ENCODE measurements around the gene NR2F1-AS1. TPM values are rescaled to one million over a fixed set of nuclear protein-coding genes. Genes with fewer than 3 reads are reported as not detected.

NR2F1-AS1 gene
- polyA plus RNA-seq, 1 donor (not counting 4 experiments of a cell fraction or from before 2014, with no cell fraction given) = 0.25 TPM

DNA sequence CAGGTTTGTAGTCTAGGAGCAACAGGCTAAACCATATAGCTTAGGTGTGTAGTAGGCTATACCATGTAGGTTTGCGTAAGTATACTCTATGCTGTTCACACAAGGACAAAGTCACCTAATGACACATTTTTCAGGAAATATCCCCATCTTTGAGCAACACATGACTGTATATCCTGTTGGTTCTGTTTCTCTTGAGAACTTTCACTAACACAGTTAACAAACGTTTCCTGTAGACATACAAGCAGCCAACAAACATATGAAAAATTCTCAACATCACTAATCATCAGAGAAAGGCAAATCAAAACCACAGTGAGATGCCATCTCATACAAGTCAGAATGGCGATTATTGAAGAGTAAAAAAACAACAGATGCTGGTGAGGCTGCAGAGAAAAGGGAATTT is 68.2 kb downstream of the NR2F1-AS1 start:
- dilution Hi-C loops (cut with MboI; ENCODE audit: extremely low pct_ligation_motif_present, low sequenced_read_pairs) = no loop called here
- TF ChIP-seq, protein P1, sequence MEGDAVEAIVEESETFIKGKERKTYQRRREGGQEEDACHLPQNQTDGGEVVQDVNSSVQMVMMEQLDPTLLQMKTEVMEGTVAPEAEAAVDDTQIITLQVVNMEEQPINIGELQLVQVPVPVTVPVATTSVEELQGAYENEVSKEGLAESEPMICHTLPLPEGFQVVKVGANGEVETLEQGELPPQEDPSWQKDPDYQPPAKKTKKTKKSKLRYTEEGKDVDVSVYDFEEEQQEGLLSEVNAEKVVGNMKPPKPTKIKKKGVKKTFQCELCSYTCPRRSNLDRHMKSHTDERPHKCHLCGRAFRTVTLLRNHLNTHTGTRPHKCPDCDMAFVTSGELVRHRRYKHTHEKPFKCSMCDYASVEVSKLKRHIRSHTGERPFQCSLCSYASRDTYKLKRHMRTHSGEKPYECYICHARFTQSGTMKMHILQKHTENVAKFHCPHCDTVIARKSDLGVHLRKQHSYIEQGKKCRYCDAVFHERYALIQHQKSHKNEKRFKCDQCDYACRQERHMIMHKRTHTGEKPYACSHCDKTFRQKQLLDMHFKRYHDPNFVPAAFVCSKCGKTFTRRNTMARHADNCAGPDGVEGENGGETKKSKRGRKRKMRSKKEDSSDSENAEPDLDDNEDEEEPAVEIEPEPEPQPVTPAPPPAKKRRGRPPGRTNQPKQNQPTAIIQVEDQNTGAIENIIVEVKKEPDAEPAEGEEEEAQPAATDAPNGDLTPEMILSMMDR (optimal IDR thresholded peaks at IDR 0.05 in 1 of 3, IDR thresholded peaks at IDR 0.05 in 1 of 3, conservative IDR thresholded peaks at IDR 0.05 in 1 of 3; ENCODE audit: extremely low read depth in 1 of 3, insufficient read depth in 2 of 3, low read length in 3 of 3) = no peak
- TF ChIP-seq EZH2 (IDR thresholded peaks at IDR 0.05; ENCODE audit: low read length) = no peak
- Histone ChIP-seq H3K4me1 (ENCODE audit: control insufficient read depth, extremely low read depth, insufficient read depth, low read length) (no peaks in the 10 kb centered on the region), H2AFZ (ENCODE audit: control insufficient read depth, low read length) (no peak overlapping the region), H4K20me1 (ENCODE audit: control insufficient read depth, extremely low read depth, insufficient read depth, low read length) (no peaks in the 10 kb centered on the region), H3K9ac (ENCODE audit: control insufficient read depth, extremely low read depth, insufficient read depth, low read length) (no peak overlapping the region), H3K9me1 (ENCODE audit: control insufficient read depth, extremely low read depth, insufficient read depth, low read length) (no peaks in the 10 kb centered on the region), H3K36me3 (ENCODE audit: control insufficient read depth in 2 of 2, extremely low read depth in 1 of 2, insufficient read depth in 2 of 2, low read length in 2 of 2) (no peaks in the 10 kb centered on the region), H3K27me3 (ENCODE audit: control insufficient read depth, extremely low read depth, insufficient read depth, low read length) (no peaks in the 10 kb centered on the region), H3K79me2 (ENCODE audit: control insufficient read depth, insufficient read depth, low read length) (no peaks in the 10 kb centered on the region), H3K9me3 (ENCODE audit: control insufficient read depth, low read depth, low read length) (no peaks in the 10 kb centered on the region), H3K27ac (ENCODE audit: control insufficient read depth, insufficient read depth, low read length) (no peak overlapping the region), H3K4me3 (ENCODE audit: control insufficient read depth in 2 of 3, extremely low read depth in 1 of 3, insufficient read depth in 2 of 3, low read depth in 1 of 3, low read length in 3 of 3) (no peak overlapping the region), H3K4me2 (ENCODE audit: control insufficient read depth, extremely low read depth, insufficient read depth, low read depth, low read length) (no peak overlapping the region)
- no peak for DNase-seq (ENCODE audit: low read depth, low spot score)
- peak; percentile 88 for FAIRE-seq

- Histone ChIP-seq H3K4me3 (ENCODE audit: control insufficient read depth in 2 of 3, extremely low read depth in 1 of 3, insufficient read depth in 2 of 3, low read depth in 1 of 3, low read length in 3 of 3) (no peak overlapping the region), H3K9ac (ENCODE audit: control insufficient read depth, extremely low read depth, insufficient read depth, low read length) (no peak overlapping the region), H3K27ac (ENCODE audit: control insufficient read depth, insufficient read depth, low read length) (no peak overlapping the region), H3K36me3 (ENCODE audit: control insufficient read depth in 2 of 2, extremely low read depth in 1 of 2, insufficient read depth in 2 of 2, low read length in 2 of 2) (no peaks in the 10 kb centered on the region), H3K27me3 (ENCODE audit: control insufficient read depth, extremely low read depth, insufficient read depth, low read length) (no peaks in the 10 kb centered on the region), H3K9me1 (ENCODE audit: control insufficient read depth, extremely low read depth, insufficient read depth, low read length) (no peaks in the 10 kb centered on the region), H2AFZ (ENCODE audit: control insufficient read depth, low read length) (no peak overlapping the region), H3K9me3 (ENCODE audit: control insufficient read depth, low read depth, low read length) (no peaks in the 10 kb centered on the region), H4K20me1 (ENCODE audit: control insufficient read depth, extremely low read depth, insufficient read depth, low read length) (no peaks in the 10 kb centered on the region), H3K79me2 (ENCODE audit: control insufficient read depth, insufficient read depth, low read length) (no peaks in the 10 kb centered on the region), H3K4me1 (ENCODE audit: control insufficient read depth, extremely low read depth, insufficient read depth, low read length) (no peaks in the 10 kb centered on the region), H3K4me2 (ENCODE audit: control insufficient read depth, extremely low read depth, insufficient read depth, low read depth, low read length) (no peak overlapping the region)
- no peak for DNase-seq (ENCODE audit: low read depth, low spot score)
- no peak for FAIRE-seq
- dilution Hi-C loops (cut with MboI; ENCODE audit: extremely low pct_ligation_motif_present, low sequenced_read_pairs) = no loop called here
- TF ChIP-seq EZH2 (IDR thresholded peaks at IDR 0.05; ENCODE audit: low read length) = no peak
- TF ChIP-seq, protein P1 (optimal IDR thresholded peaks at IDR 0.05 in 1 of 3, IDR thresholded peaks at IDR 0.05 in 1 of 3, conservative IDR thresholded peaks at IDR 0.05 in 1 of 3; ENCODE audit: extremely low read depth in 1 of 3, insufficient read depth in 2 of 3, low read length in 3 of 3) = no peak
Measured at GRCh38 chr5:93511445-93511844, 69.6 kb downstream of the NR2F1-AS1 start.

Data from keratinocyte (primary cell).